ENCODE results near the gene PLA2G2D. TPM values are rescaled to one million over a fixed set of nuclear protein-coding genes. Genes with fewer than 3 reads are reported as not detected.

PLA2G2D gene
- total and polyA plus RNA-seq, 4 donors, result 0.06 to 0.14 (median 0.08) TPM; not detected in 1

GRCh38 chr1:20149601-20150325 lies 30.4 kb upstream of the PLA2G2D start:
- Histone ChIP-seq H3K9me3 (ENCODE audit: control insufficient read depth in 4 of 4, low read length in 3 of 4) (no peaks in the 10 kb centered on the region), H3K4me3 (ENCODE audit: low read depth in 1 of 3, low read length in 3 of 3) (no peak overlapping the region), H3K36me3 (ENCODE audit: control insufficient read depth in 4 of 4, insufficient read depth in 3 of 4, low read depth in 1 of 4, low read length in 3 of 4) (no peaks in the 10 kb centered on the region), H3K27ac (ENCODE audit: low read depth in 1 of 2, low read length in 2 of 2) (no peak overlapping the region), H3K4me1 (ENCODE audit: control insufficient read depth in 4 of 4, insufficient read depth in 4 of 4, low read length in 3 of 4) (peaks cover 9 to 28% (median 20%) of the 10 kb centered on the region in 4 donors), H3K9ac (ENCODE audit: low read depth in 1 of 2, low read length in 2 of 2) (no peak overlapping the region), H3K27me3 (ENCODE audit: control insufficient read depth in 4 of 4, insufficient read depth in 4 of 4, low read length in 3 of 4) (no peaks in the 10 kb centered on the region)
- no peak for TF ChIP-seq RXRA (IDR thresholded peaks at IDR 0.05)
- TF ChIP-seq TAF1 (conservative IDR thresholded peaks at IDR 0.05), result no peak
- TF ChIP-seq HNF4G (IDR thresholded peaks at IDR 0.05), result no peak
- TF ChIP-seq EGR1 (IDR thresholded peaks at IDR 0.05; ENCODE audit: low read depth in 2 of 2), result no peak
- no peak for TF ChIP-seq NR2F2 (IDR thresholded peaks at IDR 0.05)
- TF ChIP-seq MAX (IDR thresholded peaks at IDR 0.05), result no peak
- no peak for TF ChIP-seq HNF4A (conservative IDR thresholded peaks at IDR 0.05)
- TF ChIP-seq SP1 (IDR thresholded peaks at IDR 0.05), result no peak
- no peak for TF ChIP-seq CTCF (IDR thresholded peaks at IDR 0.05; ENCODE audit: low read depth, low read length, missing input control)
- no peak for TF ChIP-seq ATF3 (IDR thresholded peaks at IDR 0.05)
- no peak for TF ChIP-seq RAD21 (IDR thresholded peaks at IDR 0.05)
- TF ChIP-seq JUND (IDR thresholded peaks at IDR 0.05), result no peak
- TF ChIP-seq ZBTB33 (IDR thresholded peaks at IDR 0.05), result no peak
- TF ChIP-seq FOXA1 (IDR thresholded peaks at IDR 0.05), result no peak
- TF ChIP-seq GABPA (IDR thresholded peaks at IDR 0.05 in 1 of 2, conservative IDR thresholded peaks at IDR 0.05 in 1 of 2), result no peak
- TF ChIP-seq REST (IDR thresholded peaks at IDR 0.05), result no peak
- no peak for TF ChIP-seq YY1 (IDR thresholded peaks at IDR 0.05)
- no peak for TF ChIP-seq FOXA2 (IDR thresholded peaks at IDR 0.05)
- DNase-seq (ENCODE audit: low spot score), result no peak
- WGBS, result 88% methylated on average over 27 of the region's 27 CpGs

Data from liver (tissue), 9 donors.